Bronchial epithelial cell (primary cell): ENCODE measurements around the gene VAV3. TPM values are rescaled to one million over a fixed set of nuclear protein-coding genes. Genes with fewer than 3 reads are reported as not detected.

Experiments
- DNase-seq: peaks from one replicate; pipeline ENCODE4 v3.0.0-alpha.2; 2010; ENCODE audit warnings: low read depth
- FAIRE-seq: peaks from 2 replicates; lab custom pipeline; 2011; peaks lifted over from hg19 to GRCh38; lab: Jason Lieb, UNC
- H3K27me3 ChIP-seq: 2 replicates; pipeline ENCODE4 v1.5.1; 2011; ENCODE audit warnings: low read length; ENCODE audit not compliant: control insufficient read depth, insufficient read depth
- H3K36me3 ChIP-seq: 2 replicates; pipeline ENCODE4 v1.5.1; 2011; ENCODE audit warnings: low read length; ENCODE audit not compliant: control insufficient read depth, insufficient read depth
- H3K4me3 ChIP-seq: 2 replicates; pipeline ENCODE4 v1.5.1; 2011; ENCODE audit warnings: mild to moderate bottlenecking, low read depth, low read length, control low read depth
- CTCF ChIP-seq: IDR thresholded peaks from 2 replicates; pipeline ENCODE4 v1.5.1; 2011; ENCODE audit warnings: mild to moderate bottlenecking, moderate library complexity, low read length, control low read depth, inconsistent platforms; ENCODE audit not compliant: insufficient read depth, severe bottlenecking
- total RNA-seq: library from RNA; depleted of rRNA; stranded (reverse); fragments of >200 nt; gene quantifications from 2 replicates; pipeline ENCODE4 v1.2.1, GENCODE V29; 2014

The VAV3 gene
- total RNA-seq, 1 donor from 2014 or later: 10.5 TPM

DNA sequence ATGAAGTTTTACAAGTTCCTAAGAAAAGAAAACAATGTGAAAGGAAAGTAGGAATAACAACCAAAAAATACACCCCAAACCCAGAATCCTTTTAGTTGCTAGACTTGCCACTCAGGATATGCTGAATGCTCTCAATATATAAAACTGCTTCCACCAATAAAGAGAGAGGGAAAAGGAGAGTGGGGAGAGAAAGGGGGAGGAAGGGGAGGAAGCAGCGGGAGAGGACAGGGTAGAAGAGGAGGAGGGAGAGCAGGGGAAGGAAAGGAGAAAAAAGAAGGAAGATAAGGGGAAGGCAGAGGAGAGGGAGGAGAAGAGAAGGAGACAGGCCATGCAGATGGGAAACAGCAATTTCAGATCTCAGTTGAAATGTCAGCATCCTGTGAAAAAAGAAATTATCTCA, 198.4 kb downstream of the VAV3 start:
- no peak for TF ChIP-seq CTCF
- no peak for FAIRE-seq
- Histone ChIP-seq H3K27me3 (no peaks in the 10 kb centered on the region), H3K4me3 (no peak overlapping the region), H3K36me3 (no peaks in the 10 kb centered on the region)
- DNase-seq: no peak

- no peak for TF ChIP-seq CTCF
- H3K36me3 ChIP-seq: no peaks in the 10 kb centered on the region
Measured at GRCh38 chr1:107762751-107763390, 202.1 kb downstream of the VAV3 start.

GRCh38 chr1:107760065-107760464, 204.9 kb downstream of the VAV3 start:
- FAIRE-seq (no peak), DNase-seq (no peak)
- no peak for TF ChIP-seq CTCF
- Histone ChIP-seq H3K36me3 (no peaks in the 10 kb centered on the region), H3K27me3 (no peaks in the 10 kb centered on the region), H3K4me3 (no peak overlapping the region)

More at GRCh38 chr1:107762751-107763390, 202.1 kb downstream of the VAV3 start:
- FAIRE-seq (no peak), DNase-seq (no peak)
- Histone ChIP-seq H3K4me3 (no peak overlapping the region), H3K27me3 (no peaks in the 10 kb centered on the region)

- no peaks in the 10 kb centered on the region for H3K36me3 ChIP-seq
- TF ChIP-seq CTCF: peak; percentile 74
- H3K4me3 ChIP-seq: no peak overlapping the region
- no peak for FAIRE-seq
- DNase-seq: peak; percentile 75
- H3K27me3 ChIP-seq: peaks cover 2% of the 10 kb centered on the region
Measured at GRCh38 chr1:107750364-107750959, 214.5 kb downstream of the VAV3 start.

DNA sequence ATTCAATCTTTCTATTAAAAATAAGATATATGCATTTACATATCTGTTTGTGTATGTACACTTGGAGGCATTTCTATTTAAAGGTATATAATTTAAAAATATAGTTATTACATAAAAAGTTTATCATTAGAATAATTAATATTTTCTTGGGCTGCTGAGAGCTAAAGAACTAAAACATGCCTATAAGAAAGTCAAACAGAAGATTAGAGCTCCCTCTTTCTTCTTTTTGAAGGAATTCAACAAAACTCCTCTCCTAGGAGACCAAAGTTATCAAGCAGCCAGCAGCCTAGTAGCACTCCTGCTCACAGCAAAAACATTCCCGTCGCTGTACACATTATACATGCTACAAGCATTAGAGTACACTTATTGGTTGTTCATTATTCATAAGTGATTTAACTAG, 216.4 kb downstream of the VAV3 start:
- FAIRE-seq: no peak
- Histone ChIP-seq H3K4me3 (no peak overlapping the region), H3K27me3 (no peaks in the 10 kb centered on the region), H3K36me3 (no peaks in the 10 kb centered on the region)
- TF ChIP-seq CTCF: peak; percentile 40
- DNase-seq: peak; percentile 62
